ENCODE results near the gene RFWD3. TPM values are rescaled to one million over a fixed set of nuclear protein-coding genes. Genes with fewer than 3 reads are reported as not detected.

The RFWD3 gene
- total and polyA plus RNA-seq, 2 of the 4 experiments (the other 2 are of a cell fraction) = 16.7 to 27.6 TPM

GRCh38 chr16:74691093-74691855 lies 24.6 kb upstream of the RFWD3 start:
- H3K4me2 ChIP-seq (ENCODE audit: low read depth, low read length) = no peak overlapping the region
- peaks cover 3% of the 10 kb centered on the region; the same call in 1 of the 2 replicates for H3K4me1 ChIP-seq (ENCODE audit: control insufficient read depth, insufficient read depth, low read length)
- H3K9me1 ChIP-seq (ENCODE audit: insufficient read depth, low read length) = 0 out of 2 replicates have a peak, but pooled peaks cover 6% of the 10 kb centered on the region
- no peak overlapping the region for H3K4me3 ChIP-seq (ENCODE audit: insufficient read depth, low read depth, low read length)
- no TSS peak for BruUV-seq (replicated peaks)
- H3K79me1 ChIP-seq (ENCODE audit: low read depth in 1 of 2, low read length in 2 of 2) = no peaks in the 10 kb centered on the region
- H3K36me3 ChIP-seq (ENCODE audit: control insufficient read depth, insufficient read depth, low read length) = peaks cover 3% of the 10 kb centered on the region
- no peak overlapping the region for H2BK15ac ChIP-seq (ENCODE audit: low read depth, low read length)
- peak; percentile 17 for DNase-seq
- no peaks in the 10 kb centered on the region for H3K9me3 ChIP-seq (ENCODE audit: control insufficient read depth, insufficient read depth, low read length)
- WGBS, 2 experiments (ENCODE audit: extremely low coverage in 2 of 2, insufficient read length in 1 of 2) = 70% methylated on average over 2 of the region's 10 CpGs; no CpG with 5 or more reads in 1 of the 2 experiments
- no peak overlapping the region for H2AFZ ChIP-seq (replicated peaks; ENCODE audit: low read length, poor library complexity)
- no peak overlapping the region for H4K8ac ChIP-seq (ENCODE audit: low read depth in 2 of 2, low read length in 2 of 2)
- dilution Hi-C loops (cut with HindIII; ENCODE audit: low sequenced_read_pairs, unreplicated experiment) = no loop called here
- in situ Hi-C loops (cut with MboI; ENCODE audit: low sequenced_read_pairs) = no loop called here
- no peak overlapping the region for H4K91ac ChIP-seq (ENCODE audit: insufficient read depth, low read depth, low read length)
- CTCF ChIA-PET = interaction anchor here (0.6 to 1.0 kb wide), 3 partner anchors 177 to 959 kb away, joined by 3 read pairs; no protein-coding TSS in a partner anchor
- no peak for TF ChIP-seq BHLHE40 (IDR thresholded peaks at IDR 0.05; ENCODE audit: low read depth, low read length)
- peak; percentile 77 for TF ChIP-seq CEBPB (IDR thresholded peaks at IDR 0.05; ENCODE audit: low read depth, low read length)
- no peak overlapping the region for H3K18ac ChIP-seq (ENCODE audit: low read depth, low read length)
- POLR2A ChIA-PET (ENCODE audit: unreplicated experiment) = no interaction called here
- intact Hi-C loops (cut with micrococcal nuclease) = no loop called here
- H2BK120ac ChIP-seq (ENCODE audit: low read depth, low read length) = no peak overlapping the region
- H2BK20ac ChIP-seq (ENCODE audit: low read depth, low read length) = no peak overlapping the region
- no peaks in the 10 kb centered on the region for H3K27me3 ChIP-seq (ENCODE audit: control insufficient read depth, insufficient read depth, low read length)
- H3K14ac ChIP-seq (replicated peaks; ENCODE audit: low read depth, low read length) = no peak overlapping the region
- peak; percentile 21 for ATAC-seq (ENCODE audit: low read depth)
- no peak overlapping the region for H2AK5ac ChIP-seq (ENCODE audit: low read depth, low read length)
- no peak overlapping the region for H3K9ac ChIP-seq (ENCODE audit: low read depth, low read length)
- H4K5ac ChIP-seq (ENCODE audit: low read depth, low read length) = no peak overlapping the region
- H3K56ac ChIP-seq (ENCODE audit: extremely low read depth, insufficient read depth, low read length) = no peak overlapping the region
- no peak overlapping the region for H2AK9ac ChIP-seq (replicated peaks; ENCODE audit: low read depth, low read length, poor library complexity)
- H3K4ac ChIP-seq (ENCODE audit: low read depth, low read length) = no peak overlapping the region
- no peak overlapping the region for H2BK5ac ChIP-seq (ENCODE audit: low read depth, low read length, poor library complexity, severe bottlenecking)
- H3K27ac ChIP-seq (ENCODE audit: insufficient read depth, low read length) = no peak overlapping the region
- H3K23ac ChIP-seq (ENCODE audit: low read depth, low read length) = no peak overlapping the region
- no peaks in the 10 kb centered on the region for H4K20me1 ChIP-seq (ENCODE audit: insufficient read depth, low read length)

Measured in IMR-90 (cell line).